GM12892 (cell line): Measurements from ENCODE around the gene ZNF439.
"Not testable (repeated sequence)": the region's sequence is repeated elsewhere in the genome, so short reads cannot be mapped to it uniquely, and the experiment has no call there.

ENCODE experiments used
- POLR2A ChIP-seq: IDR thresholded peaks from 2 replicates; pipeline ENCODE4 v1.6.1; 2011; ENCODE audit warnings: low read depth, low read length, control low read depth
- POLR2AphosphoS5 ChIP-seq: IDR thresholded peaks from 2 replicates; pipeline ENCODE4 v1.6.1; 2011; ENCODE audit warnings: low read depth, low read length, control low read depth
- TAF1 ChIP-seq: IDR thresholded peaks from 2 replicates; pipeline ENCODE4 v1.6.1; 2011; ENCODE audit warnings: low read depth, mild to moderate bottlenecking, control low read depth, low read length, borderline replicate concordance

- TF ChIP-seq POLR2A, TAF1, POLR2AphosphoS5: not testable (repeated sequence)
Observed at GRCh38 chr19:11835626-11836066, 12.9 kb upstream of the ZNF439 start.
